Stimulated activated naive CD8-positive, alpha-beta T cell treated with anti-CD3 and anti-CD28 coated beads, Interleukin-15, Interleukin-2, amounts not matched to agents 100 U/mL and 50 U/mL, for 24 hours (primary cell): ENCODE measurements around the gene SLC39A5.
A peak's percentile ranks its signal among the peaks of the same experiment; 100 is the strongest.
"Not testable (repeated sequence)": the region's sequence is repeated elsewhere in the genome, so short reads cannot be mapped to it uniquely, and the experiment has no call there.

Experiments used
- ATAC-seq: fragments of 150-1000 bp; cut with Tn5 transposase; one replicate; pipeline ENCODE4 v1.10.0; 2021
- DNase-seq: peaks from one replicate; pipeline ENCODE4 v3.0.0; 2021

SLC39A5 gene

GRCh38 chr12:56247923-56248322 lies 18.1 kb downstream of the SLC39A5 start:
- ATAC-seq (no peak), DNase-seq (no peak)

- ATAC-seq (no peak), DNase-seq (no peak)
These were observed 18.9 kb downstream of the SLC39A5 start for GRCh38 chr12:56248711-56249110.

GRCh38 chr12:56252649-56253048 lies 22.8 kb downstream of the SLC39A5 start:
- DNase-seq (no peak), ATAC-seq (no peak)

GRCh38 chr12:56253091-56253490 lies 23.2 kb downstream of the SLC39A5 start:
- no peak for ATAC-seq
- DNase-seq = no peak

GRCh38 chr12:56255671-56256070 lies 25.8 kb downstream of the SLC39A5 start:
- no peak for ATAC-seq
- no peak for DNase-seq

GRCh38 chr12:56256326-56256960 lies 26.6 kb downstream of the SLC39A5 start:
- DNase-seq (peak; percentile 14), ATAC-seq (no peak)

GRCh38 chr12:56257071-56257470 lies 27.2 kb downstream of the SLC39A5 start:
- no peak for DNase-seq
- no peak for ATAC-seq

GRCh38 chr12:56257491-56258067 lies 27.7 kb downstream of the SLC39A5 start:
- ATAC-seq = peak; percentile 16
- DNase-seq = peak; percentile 28

- peak; percentile 95 for ATAC-seq
These were observed 28.4 kb downstream of the SLC39A5 start, which contains the start of gene ANKRD52 for GRCh38 chr12:56258068-56258819. Gene ANKRD52, minus strand, starts transcription at chr12:56258384. Its CDS starts 115 bp downstream, at chr12:56258269.

GRCh38 chr12:56258820-56259183 lies 29.0 kb downstream of the SLC39A5 start:
- ATAC-seq (no peak), DNase-seq (no peak)

More at GRCh38 chr12:56258068-56258819, 28.4 kb downstream of the SLC39A5 start, which contains the start of gene ANKRD52:
- peak; percentile 88 for DNase-seq

GRCh38 chr12:56260380-56260779 lies 30.5 kb downstream of the SLC39A5 start:
- no peak for DNase-seq
- ATAC-seq = no peak

- no peak for ATAC-seq
- no peak for DNase-seq
These were observed 31.1 kb downstream of the SLC39A5 start for GRCh38 chr12:56260921-56261320.

- ATAC-seq = no peak
- no peak for DNase-seq
These were observed 31.8 kb downstream of the SLC39A5 start for GRCh38 chr12:56261503-56262232.

- not testable (repeated sequence) for ATAC-seq, DNase-seq
These were observed 33.1 kb downstream of the SLC39A5 start for GRCh38 chr12:56262955-56263354.

- not testable (repeated sequence) for DNase-seq, ATAC-seq
These were observed 36.3 kb downstream of the SLC39A5 start for GRCh38 chr12:56266068-56266692.

- ATAC-seq (peak; percentile 93), DNase-seq (peak; percentile 88)
These were observed 37.0 kb downstream of the SLC39A5 start, which contains the start of gene COQ10A for GRCh38 chr12:56266693-56267442. Gene COQ10A, plus strand, starts transcription at chr12:56266942. Its CDS starts 177 bp downstream, at chr12:56267119.

GRCh38 chr12:56267443-56268071 lies 37.7 kb downstream of the SLC39A5 start:
- ATAC-seq = no peak
- no peak for DNase-seq

- no peak for ATAC-seq
These were observed 41.2 kb downstream of the SLC39A5 start for GRCh38 chr12:56271031-56271430.

GRCh38 chr12:56272468-56272867 lies 42.6 kb downstream of the SLC39A5 start:
- not testable (repeated sequence) for DNase-seq, ATAC-seq

More at GRCh38 chr12:56271031-56271430, 41.2 kb downstream of the SLC39A5 start:
- no peak for DNase-seq

GRCh38 chr12:56274299-56274698 lies 44.4 kb downstream of the SLC39A5 start:
- DNase-seq = no peak
- no peak for ATAC-seq
